Measurements from ENCODE around the gene GARNL3.

DNA sequence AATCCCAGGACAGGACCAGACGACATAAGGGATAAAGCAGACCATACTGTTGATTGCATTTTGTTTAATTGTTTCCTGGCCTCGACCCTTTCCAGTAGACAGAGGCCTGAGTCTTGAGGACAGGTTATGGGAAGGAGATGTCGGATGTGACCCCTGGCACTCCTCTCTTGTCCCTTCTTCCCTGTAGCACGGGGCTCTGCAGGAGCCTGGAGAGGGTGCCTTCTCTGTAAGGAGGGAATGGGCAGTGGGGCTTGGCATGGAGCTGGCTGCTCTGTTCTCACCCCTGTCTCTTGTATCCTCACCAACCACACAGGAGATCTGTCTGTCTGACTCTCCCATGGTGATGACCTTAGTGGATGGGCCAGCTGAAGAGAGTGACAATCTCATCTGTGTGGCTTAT, 92.3 kb downstream of the GARNL3 start:
- TF ChIP-seq EP300 (IDR thresholded peaks at IDR 0.05) = no peak
- TF ChIP-seq, protein P1, sequence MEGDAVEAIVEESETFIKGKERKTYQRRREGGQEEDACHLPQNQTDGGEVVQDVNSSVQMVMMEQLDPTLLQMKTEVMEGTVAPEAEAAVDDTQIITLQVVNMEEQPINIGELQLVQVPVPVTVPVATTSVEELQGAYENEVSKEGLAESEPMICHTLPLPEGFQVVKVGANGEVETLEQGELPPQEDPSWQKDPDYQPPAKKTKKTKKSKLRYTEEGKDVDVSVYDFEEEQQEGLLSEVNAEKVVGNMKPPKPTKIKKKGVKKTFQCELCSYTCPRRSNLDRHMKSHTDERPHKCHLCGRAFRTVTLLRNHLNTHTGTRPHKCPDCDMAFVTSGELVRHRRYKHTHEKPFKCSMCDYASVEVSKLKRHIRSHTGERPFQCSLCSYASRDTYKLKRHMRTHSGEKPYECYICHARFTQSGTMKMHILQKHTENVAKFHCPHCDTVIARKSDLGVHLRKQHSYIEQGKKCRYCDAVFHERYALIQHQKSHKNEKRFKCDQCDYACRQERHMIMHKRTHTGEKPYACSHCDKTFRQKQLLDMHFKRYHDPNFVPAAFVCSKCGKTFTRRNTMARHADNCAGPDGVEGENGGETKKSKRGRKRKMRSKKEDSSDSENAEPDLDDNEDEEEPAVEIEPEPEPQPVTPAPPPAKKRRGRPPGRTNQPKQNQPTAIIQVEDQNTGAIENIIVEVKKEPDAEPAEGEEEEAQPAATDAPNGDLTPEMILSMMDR (IDR thresholded peaks at IDR 0.05) = no peak
- TF ChIP-seq POLR2A (IDR thresholded peaks at IDR 0.05) = no peak
